Spleen (tissue), 11 donors: ENCODE measurements around the gene CNTLN. TPM values are rescaled to one million over a fixed set of nuclear protein-coding genes. Genes with fewer than 3 reads are reported as not detected.

Experiments
- DNase-seq: peaks from one replicate; pipeline ENCODE4 v3.0.0-alpha.2; 2020
- H3K27ac ChIP-seq, 8 donors: fragments of 200-600 bp; sonication (generic) in 7 of 8; 1 replicate in 4 of 8; 2 replicates in 4 of 8; pipeline versions ENCODE4 v1.5.0 to v1.8.0; 2016 to 2021; ENCODE audit warnings: inconsistent platforms in 4 of 8, mild to moderate bottlenecking in 4 of 8, moderate library complexity in 1 of 8
- H3K27me3 ChIP-seq, 7 donors: fragments of 200-600 bp; sonication (generic) in 6 of 7; replicated peaks in 1 of 7; 1 replicate in 4 of 7; 2 replicates in 3 of 7; pipeline versions ENCODE4 v1.5.0 to v1.8.0; 2016 to 2021; ENCODE audit warnings: inconsistent platforms in 3 of 7, mild to moderate bottlenecking in 1 of 7
- H3K36me3 ChIP-seq, 6 donors: fragments of 200-600 bp; sonication (generic) in 5 of 6; 1 replicate in 4 of 6; 2 replicates in 2 of 6; pipeline versions ENCODE4 v1.5.0 to v1.8.0; 2016 to 2021; ENCODE audit warnings: inconsistent platforms in 2 of 6
- H3K4me1 ChIP-seq, 6 donors: fragments of 200-600 bp; sonication (generic) in 5 of 6; 1 replicate in 3 of 6; 2 replicates in 3 of 6; pipeline versions ENCODE4 v1.5.0 to v1.8.0; 2016 to 2021; ENCODE audit warnings: inconsistent platforms in 3 of 6
- H3K4me3 ChIP-seq, 8 donors: fragments of 200-600 bp; sonication (generic) in 7 of 8; 1 replicate in 4 of 8; 2 replicates in 4 of 8; pipeline versions ENCODE4 v1.5.0 to v1.8.0; 2016 to 2021; ENCODE audit warnings: inconsistent platforms in 4 of 8, mild to moderate bottlenecking in 4 of 8, moderate library complexity in 2 of 8
- H3K9me3 ChIP-seq, 8 donors: fragments of 200-600 bp; sonication (generic) in 7 of 8; 1 replicate in 4 of 8; 2 replicates in 4 of 8; pipeline versions ENCODE4 v1.5.0 to v1.8.0; 2016 to 2021; ENCODE audit warnings: inconsistent platforms in 4 of 8
- CTCF ChIP-seq, 11 experiments: fragments of 200-600 bp in 7 of 11; fragments of 450-650 bp in 4 of 11; sonication (generic) in 4 of 11; IDR thresholded peaks in 8 of 11; conservative IDR thresholded peaks in 3 of 11; 1 replicate in 7 of 11; 2 replicates in 4 of 11; pipeline versions ENCODE4 v1.4.0 to v1.8.0; 2016 to 2021; ENCODE audit warnings: antibody characterized with exemption in 11 of 11, inconsistent platforms in 4 of 11, mild to moderate bottlenecking in 1 of 11
- POLR2A ChIP-seq, 3 donors: fragments of 450-650 bp; IDR thresholded peaks; one replicate each; pipeline ENCODE4 v1.5.1; 2017; ENCODE audit warnings: antibody characterized with exemption in 3 of 3, mild to moderate bottlenecking in 1 of 3
- POLR2AphosphoS5 ChIP-seq, 3 donors: sonication (generic); formaldehyde crosslinking; IDR thresholded peaks; one replicate each; pipeline ENCODE4 v1.5.1; 2017; ENCODE audit warnings: antibody characterized with exemption in 3 of 3
- whole genome bisulfite sequencing, 5 donors: extraction: QIAGEN DNeasy Blood & Tissue Kit in 3 of 5; methylation state at CpG; one replicate each; pipeline versions ENCODE4 v1.1.5 to v1.1.7; 2013 to 2018; 5-methylcytosine and 5-hydroxymethylcytosine counted together
- intact Hi-C: fragments of 100-400 bp; cut with DNase I; formaldehyde crosslinking; loops from one replicate; pipeline ENCODE4 v1.15.0; 2023; ENCODE audit warnings: low total_unique reads
- polyA plus RNA-seq, 3 donors: library from polyadenylated mRNA; stranded (reverse); fragments of 200-250 nt; gene quantifications; one replicate each; pipeline ENCODE4 v1.2.1, GENCODE V29; 2013
- total RNA-seq, 7 donors: library from RNA; depleted of rRNA in 3 of 7; stranded (reverse); fragments of >200 nt in 3 of 7; fragmentation: NEBNext Ultra II Directional in 4 of 7; extraction: Animal tissue kit (Norgen Biotek cat#: 25700) in 4 of 7; gene quantifications; one replicate each; pipeline versions ENCODE4 v1.1.0 to v1.2.1, GENCODE V29; 2016 to 2021
- donor health status: healthy with polysubstance abuse.
- donor health status: DM: no; HTN: no; CAD: no; lungs with moderate emphysema.
- donor health status: DM: no; HTN: no; CAD: no.
- donor health status: Bipolar disorder and iron deficiency.
- donor health status: healthy.
- donor health status: DM: no; HTN: no; CAD: no.
- donor health status: DM: yes; HTN: yes; CAD: no.

The CNTLN gene
- total and polyA plus RNA-seq, 10 donors, result 1.1 to 26.2 (median 9.8) TPM

DNA sequence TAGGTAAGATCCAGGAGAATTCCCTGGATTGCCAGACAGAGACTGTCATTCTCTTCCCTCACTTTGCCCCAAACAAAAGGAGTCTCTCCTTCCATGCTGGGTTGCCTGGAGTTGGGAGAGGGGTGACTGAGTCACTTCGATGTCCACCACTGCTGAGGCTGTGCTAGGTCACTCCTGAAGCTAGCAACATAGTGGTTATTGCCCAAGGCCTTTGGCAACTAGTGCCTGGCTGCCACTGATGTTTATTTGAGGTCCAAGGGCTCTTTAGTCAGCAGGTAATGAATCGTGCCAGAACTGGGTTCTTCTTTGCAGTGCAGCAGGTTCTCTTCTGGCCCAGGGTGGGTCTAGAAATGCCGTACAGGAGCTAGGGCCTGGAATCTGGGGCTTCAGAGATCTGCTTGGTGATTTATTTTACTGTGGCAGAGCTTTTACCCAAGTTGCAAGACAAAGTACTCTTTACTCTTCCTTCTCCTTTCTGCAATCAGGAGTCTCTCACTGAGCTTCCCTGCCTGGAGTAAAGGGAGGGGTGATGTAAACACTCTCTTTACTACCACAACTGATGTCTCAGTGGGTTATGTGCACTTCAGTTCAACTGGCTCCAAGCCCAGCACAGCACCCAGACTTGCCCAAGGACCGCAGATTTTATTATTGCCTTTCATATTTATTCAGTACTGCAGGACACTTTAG is 288.3 kb downstream of the CNTLN start:
- no peak for DNase-seq
- TF ChIP-seq POLR2AphosphoS5 (IDR thresholded peaks at IDR 0.05) (peak in 1 of 3 donors; percentile 21), CTCF (IDR thresholded peaks at IDR 0.05 in 8 of 11, conservative IDR thresholded peaks at IDR 0.05 in 3 of 11) (no peak), POLR2A (IDR thresholded peaks at IDR 0.05) (no peak)
- WGBS, 5 donors, result 84 to 92% (median 87%) methylated on average over 4 of the region's 4 CpGs

GRCh38 chr9:17423681-17424011 is 288.8 kb downstream of the CNTLN start:
- Histone ChIP-seq H3K4me1 (no peaks in the 10 kb centered on the region), H3K27me3 (no peaks in the 10 kb centered on the region), H3K36me3 (no peaks in the 10 kb centered on the region), H3K9me3 (no peaks in the 10 kb centered on the region), H3K4me3 (no peak overlapping the region), H3K27ac (peak overlapping the region in 3 of 8 donors; percentile 4 to 66 (median 54))
- intact Hi-C loops, result no loop called here
- no peak for DNase-seq
- 93 to 99% (median 94%) methylated on average over 4 of the region's 4 CpGs for WGBS, 5 donors
- TF ChIP-seq POLR2AphosphoS5 (IDR thresholded peaks at IDR 0.05) (no peak), CTCF (IDR thresholded peaks at IDR 0.05 in 8 of 11, conservative IDR thresholded peaks at IDR 0.05 in 3 of 11) (no peak), POLR2A (IDR thresholded peaks at IDR 0.05) (no peak)

More for the DNA sequence above, 288.3 kb downstream of the CNTLN start:
- Histone ChIP-seq H3K27ac (peak overlapping the region in 4 of 8 donors; percentile 16 to 68 (median 45)), H3K27me3 (no peaks in the 10 kb centered on the region), H3K4me3 (no peak overlapping the region), H3K36me3 (no peaks in the 10 kb centered on the region), H3K4me1 (no peaks in the 10 kb centered on the region), H3K9me3 (no peaks in the 10 kb centered on the region)
- intact Hi-C loops, result no loop called here

DNA sequence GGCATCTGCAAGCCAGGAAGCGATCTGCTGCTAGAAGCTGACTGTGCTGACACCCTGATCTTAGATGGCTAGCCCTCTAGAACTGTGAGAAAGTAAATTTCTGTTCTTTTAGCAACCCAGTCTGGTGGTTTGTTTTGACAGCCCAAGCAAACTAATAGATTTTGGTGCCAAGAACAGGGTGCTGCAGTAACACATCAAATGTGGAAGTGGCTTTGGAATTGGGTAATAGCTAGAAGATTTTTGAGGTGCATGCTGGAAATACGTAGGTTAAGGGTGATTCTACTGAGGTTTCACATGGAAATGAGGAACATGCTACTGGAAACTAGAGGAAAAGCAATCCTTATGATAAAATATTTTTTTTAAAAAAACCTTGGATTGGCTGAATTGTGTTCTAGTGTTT is 290.5 kb downstream of the CNTLN start:
- no peak for TF ChIP-seq CTCF (IDR thresholded peaks at IDR 0.05 in 8 of 11, conservative IDR thresholded peaks at IDR 0.05 in 3 of 11)
- TF ChIP-seq POLR2AphosphoS5 (IDR thresholded peaks at IDR 0.05), result peak in 1 of 3 donors; percentile 37
- TF ChIP-seq POLR2A (IDR thresholded peaks at IDR 0.05), result no peak
- H3K4me3 ChIP-seq, result no peak overlapping the region
- H3K36me3 ChIP-seq, result no peaks in the 10 kb centered on the region
- intact Hi-C loops, result no loop called here
- no peaks in the 10 kb centered on the region for H3K4me1 ChIP-seq
- DNase-seq, result no peak
- H3K27me3 ChIP-seq, result no peaks in the 10 kb centered on the region
- peak overlapping the region in 3 of 8 donors; percentile 26 to 45 (median 37) for H3K27ac ChIP-seq
- 67 to 93% (median 72%) methylated on average over 2 of the region's 2 CpGs for WGBS, 5 donors
- H3K9me3 ChIP-seq, result no peaks in the 10 kb centered on the region

- H3K4me3 ChIP-seq, result no peak overlapping the region
- H3K27ac ChIP-seq, result no peak overlapping the region
- H3K4me1 ChIP-seq, result no peaks in the 10 kb centered on the region
- no peaks in the 10 kb centered on the region for H3K27me3 ChIP-seq
- no peak for DNase-seq
- intact Hi-C loops, result no loop called here
- 92 to 97% (median 93%) methylated on average over 6 of the region's 6 CpGs for WGBS, 5 donors
- H3K9me3 ChIP-seq, result peaks cover 0 to 19% (median 8%) of the 10 kb centered on the region in 8 donors
- H3K36me3 ChIP-seq, result peaks cover 0 to 5% (median 0%) of the 10 kb centered on the region in 6 donors
- TF ChIP-seq POLR2A (IDR thresholded peaks at IDR 0.05) (no peak), CTCF (IDR thresholded peaks at IDR 0.05 in 8 of 11, conservative IDR thresholded peaks at IDR 0.05 in 3 of 11) (no peak), POLR2AphosphoS5 (IDR thresholded peaks at IDR 0.05) (no peak)
Observed at GRCh38 chr9:17433526-17433925, 298.7 kb downstream of the CNTLN start.
